GM12878 (cell line): ENCODE results near the gene RGN.

ENCODE experiments used
- ATF2 ChIP-seq: IDR thresholded peaks from 2 replicates; pipeline ENCODE4 v1.6.1; 2012; ENCODE audit warnings: low read length, inconsistent platforms
- CTCF ChIP-seq, 3 experiments: IDR thresholded peaks in 2 of 3; conservative IDR thresholded peaks in 1 of 3; 2 replicates each; pipeline ENCODE4 v1.5.1; 2011; ENCODE audit warnings: low read depth in 3 of 3, low read length in 3 of 3, mild to moderate bottlenecking in 3 of 3, control low read depth in 2 of 3, moderate library complexity in 2 of 3, inconsistent platforms in 1 of 3, mixed read lengths in 1 of 3; ENCODE audit not compliant: control insufficient read depth in 2 of 3, insufficient read depth in 1 of 3; ENCODE audit errors: extremely low read depth in 1 of 3
- EP300 ChIP-seq, 2 experiments: fragments of 150-350 bp in 1 of 2; IDR thresholded peaks; 2 replicates each; pipeline ENCODE4 v1.6.1; 2011 to 2012; ENCODE audit warnings: low read depth in 2 of 2, low read length in 2 of 2, borderline replicate concordance in 1 of 2, improper control_type of control experiment in 1 of 2, inconsistent platforms in 1 of 2; ENCODE audit not compliant: control insufficient read depth in 1 of 2
- MAX ChIP-seq: IDR thresholded peaks from 2 replicates; pipeline ENCODE4 v1.6.1; 2012; ENCODE audit warnings: low read depth, low read length, improper control_type of control experiment
- NBN ChIP-seq: fragments of 450-650 bp; IDR thresholded peaks from 2 replicates; pipeline ENCODE4 v1.6.1; 2016
- POLR2A ChIP-seq: IDR thresholded peaks from 2 replicates; pipeline ENCODE4 v1.6.1; 2011; ENCODE audit warnings: low read depth, mild to moderate bottlenecking, low read length
- POLR2AphosphoS5 ChIP-seq: IDR thresholded peaks from 2 replicates; pipeline ENCODE4 v1.6.1; 2011; ENCODE audit warnings: mild to moderate bottlenecking, low read length, inconsistent platforms
- REST ChIP-seq: IDR thresholded peaks from 2 replicates; pipeline ENCODE4 v1.6.1; 2012; ENCODE audit warnings: mild to moderate bottlenecking, low read depth, low read length
- RFX5 ChIP-seq: IDR thresholded peaks from 2 replicates; pipeline ENCODE4 v1.6.1; 2011; ENCODE audit warnings: low read depth, low read length, improper control_type of control experiment
- YY1 ChIP-seq: IDR thresholded peaks from 2 replicates; pipeline ENCODE4 v1.6.1; 2011; ENCODE audit warnings: low read depth, mild to moderate bottlenecking, low read length
- ZNF384 ChIP-seq: IDR thresholded peaks from 2 replicates; pipeline ENCODE4 v1.6.1; 2012; ENCODE audit warnings: low read depth, mild to moderate bottlenecking, low read length, improper control_type of control experiment, borderline replicate concordance

GRCh38 chrX:47101206-47101605 lies 23.0 kb downstream of the RGN start:
- TF ChIP-seq ZNF384 (no peak), CTCF (IDR thresholded peaks at IDR 0.05 in 2 of 3, conservative IDR thresholded peaks at IDR 0.05 in 1 of 3; ENCODE audit: control insufficient read depth in 2 of 3, extremely low read depth in 1 of 3, insufficient read depth in 1 of 3, low read depth in 3 of 3, low read length in 3 of 3) (no peak), YY1 (no peak), ATF2 (no peak), RFX5 (no peak), POLR2A (no peak), MAX (no peak), REST (no peak), NBN (no peak), POLR2AphosphoS5 (no peak), EP300 (IDR thresholded peaks at IDR 0.05; ENCODE audit: borderline replicate concordance in 1 of 2, control insufficient read depth in 1 of 2, low read depth in 2 of 2, low read length in 2 of 2) (no peak)
